BJ (cell line): ENCODE data around the gene HADHB. TPM values are rescaled to one million over a fixed set of nuclear protein-coding genes. Genes with fewer than 3 reads are reported as not detected.

ENCODE experiments used
- CTCF ChIA-PET: fragments of 350-600 bp; formaldehyde crosslinking; extraction: SDS; loops from one replicate; lab custom pipeline; 2021; ENCODE audit warnings: antibody characterized with exemption, inconsistent platforms; lab: Yijun Ruan, JAX
- POLR2A ChIA-PET: fragments of 300-600 bp; sonication (Branson Sonifier 250); formaldehyde crosslinking; extraction: SDS; loops from one replicate; lab custom pipeline; 2021; ENCODE audit warnings: antibody characterized with exemption; lab: Charles Lee
- DNase-seq: peaks from one replicate; pipeline ENCODE4 v3.0.0-alpha.2; 2011; ENCODE audit warnings: low read depth
- H3K27me3 ChIP-seq: 2 replicates; pipeline ENCODE4 v1.6.0; 2011; ENCODE audit warnings: low read length; ENCODE audit not compliant: control insufficient read depth, insufficient read depth
- H3K36me3 ChIP-seq: 2 replicates; pipeline ENCODE4 v1.5.1; 2011; ENCODE audit warnings: low read length; ENCODE audit not compliant: control insufficient read depth, insufficient read depth
- H3K4me3 ChIP-seq: 2 replicates; pipeline ENCODE4 v1.5.1; 2011; ENCODE audit warnings: low read depth, mild to moderate bottlenecking, control low read depth, low read length
- CTCF ChIP-seq: IDR thresholded peaks from 2 replicates; pipeline ENCODE4 v1.5.1; 2011; ENCODE audit warnings: low read depth, mild to moderate bottlenecking, control low read depth, inconsistent platforms, low read length, moderate library complexity; ENCODE audit not compliant: insufficient read depth
- polyA plus RNA-seq: library from polyadenylated mRNA; depleted of rRNA; stranded (reverse); fragments of >200 nt; gene quantifications from 2 replicates; pipeline ENCODE4 v1.2.3, GENCODE V29; 2011

HADHB gene
- polyA plus RNA-seq, 1 experiment = 99.4 TPM

- POLR2A ChIA-PET = no interaction called here
- DNase-seq = no peak
- CTCF ChIA-PET = interaction anchor here (1.3 kb wide), 1 partner anchor 16 kb away, joined by 3 read pairs; no protein-coding TSS in a partner anchor
- Histone ChIP-seq H3K36me3 (no peaks in the 10 kb centered on the region), H3K4me3 (no peak overlapping the region), H3K27me3 (0 out of 2 replicates have a peak, but pooled peaks cover 2% of the 10 kb centered on the region)
- no peak for TF ChIP-seq CTCF
Measured at GRCh38 chr2:26309921-26310320, 65.2 kb downstream of the HADHB start.

GRCh38 chr2:26312471-26312870 is 67.7 kb downstream of the HADHB start:
- CTCF ChIA-PET = interaction anchor here (0.5 to 1.3 kb wide), 3 partner anchors 17 to 265 kb away, joined by 3 to 5 read pairs (median 3); no protein-coding TSS in a partner anchor
- POLR2A ChIA-PET = interaction anchor here (0.6 kb wide), 1 partner anchor 31 kb away, joined by 7 read pairs; no protein-coding TSS in a partner anchor
- no peak for TF ChIP-seq CTCF
- Histone ChIP-seq H3K36me3 (no peaks in the 10 kb centered on the region), H3K4me3 (no peak overlapping the region), H3K27me3 (peaks cover 6% of the 10 kb centered on the region)
- no peak for DNase-seq

GRCh38 chr2:26313446-26313845 is 68.7 kb downstream of the HADHB start:
- ChIA-PET POLR2A (no interaction called here), CTCF (interaction anchor here (1.1 to 1.3 kb wide), 2 partner anchors 17 to 264 kb away, joined by 3 read pairs; no protein-coding TSS in a partner anchor)
- H3K4me3 ChIP-seq = no peak overlapping the region
- TF ChIP-seq CTCF = no peak
- no peaks in the 10 kb centered on the region for H3K36me3 ChIP-seq
- DNase-seq = no peak
- peaks cover 10% of the 10 kb centered on the region for H3K27me3 ChIP-seq

- Histone ChIP-seq H3K27me3 (peaks cover 12% of the 10 kb centered on the region), H3K4me3 (no peak overlapping the region), H3K36me3 (no peaks in the 10 kb centered on the region)
- ChIA-PET CTCF (no interaction called here), POLR2A (no interaction called here)
- TF ChIP-seq CTCF = no peak
- no peak for DNase-seq
Measured at GRCh38 chr2:26314243-26314642, 69.5 kb downstream of the HADHB start.

GRCh38 chr2:26316041-26316440 is 71.3 kb downstream of the HADHB start:
- DNase-seq = no peak
- H3K27me3 ChIP-seq = peaks cover 13% of the 10 kb centered on the region
- H3K4me3 ChIP-seq = no peak overlapping the region
- ChIA-PET POLR2A (no interaction called here), CTCF (interaction anchor here (1.3 to 1.5 kb wide), 2 partner anchors 15 to 16 kb away, joined by 4 to 6 read pairs; no protein-coding TSS in a partner anchor)
- TF ChIP-seq CTCF = peak; percentile 30
- H3K36me3 ChIP-seq = no peaks in the 10 kb centered on the region
